Measurements from ENCODE around the gene IER2.

DNA sequence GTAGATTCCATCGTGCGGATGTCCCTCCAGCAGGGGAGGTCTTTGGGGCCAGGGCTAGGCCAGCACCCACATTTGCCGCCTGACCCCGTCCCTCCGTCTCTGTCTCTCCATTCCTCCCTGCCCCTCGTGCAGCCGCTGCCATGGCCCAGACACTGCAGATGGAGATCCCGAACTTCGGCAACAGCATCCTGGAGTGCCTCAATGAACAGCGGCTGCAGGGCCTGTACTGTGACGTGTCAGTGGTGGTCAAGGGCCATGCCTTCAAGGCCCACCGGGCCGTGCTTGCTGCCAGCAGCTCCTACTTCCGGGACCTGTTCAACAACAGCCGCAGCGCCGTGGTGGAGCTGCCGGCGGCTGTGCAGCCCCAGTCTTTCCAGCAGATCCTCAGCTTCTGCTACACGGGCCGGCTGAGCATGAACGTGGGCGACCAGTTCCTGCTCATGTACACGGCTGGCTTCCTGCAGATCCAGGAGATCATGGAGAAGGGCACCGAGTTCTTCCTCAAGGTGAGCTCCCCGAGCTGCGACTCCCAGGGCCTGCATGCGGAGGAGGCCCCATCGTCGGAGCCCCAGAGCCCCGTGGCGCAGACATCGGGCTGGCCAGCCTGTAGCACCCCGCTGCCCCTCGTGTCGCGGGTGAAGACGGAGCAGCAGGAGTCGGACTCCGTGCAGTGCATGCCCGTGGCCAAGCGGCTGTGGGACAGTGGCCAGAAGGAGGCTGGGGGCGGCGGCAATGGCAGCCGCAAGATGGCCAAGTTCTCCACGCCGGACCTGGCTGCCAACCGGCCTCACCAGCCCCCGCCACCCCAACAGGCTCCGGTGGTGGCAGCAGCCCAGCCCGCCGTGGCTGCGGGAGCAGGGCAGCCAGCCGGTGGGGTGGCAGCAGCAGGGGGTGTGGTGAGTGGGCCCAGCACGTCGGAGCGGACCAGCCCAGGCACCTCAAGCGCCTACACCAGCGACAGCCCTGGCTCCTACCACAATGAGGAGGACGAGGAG lies 14.8 kb upstream of the IER2 start:
- TF ChIP-seq, protein P1, sequence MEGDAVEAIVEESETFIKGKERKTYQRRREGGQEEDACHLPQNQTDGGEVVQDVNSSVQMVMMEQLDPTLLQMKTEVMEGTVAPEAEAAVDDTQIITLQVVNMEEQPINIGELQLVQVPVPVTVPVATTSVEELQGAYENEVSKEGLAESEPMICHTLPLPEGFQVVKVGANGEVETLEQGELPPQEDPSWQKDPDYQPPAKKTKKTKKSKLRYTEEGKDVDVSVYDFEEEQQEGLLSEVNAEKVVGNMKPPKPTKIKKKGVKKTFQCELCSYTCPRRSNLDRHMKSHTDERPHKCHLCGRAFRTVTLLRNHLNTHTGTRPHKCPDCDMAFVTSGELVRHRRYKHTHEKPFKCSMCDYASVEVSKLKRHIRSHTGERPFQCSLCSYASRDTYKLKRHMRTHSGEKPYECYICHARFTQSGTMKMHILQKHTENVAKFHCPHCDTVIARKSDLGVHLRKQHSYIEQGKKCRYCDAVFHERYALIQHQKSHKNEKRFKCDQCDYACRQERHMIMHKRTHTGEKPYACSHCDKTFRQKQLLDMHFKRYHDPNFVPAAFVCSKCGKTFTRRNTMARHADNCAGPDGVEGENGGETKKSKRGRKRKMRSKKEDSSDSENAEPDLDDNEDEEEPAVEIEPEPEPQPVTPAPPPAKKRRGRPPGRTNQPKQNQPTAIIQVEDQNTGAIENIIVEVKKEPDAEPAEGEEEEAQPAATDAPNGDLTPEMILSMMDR (conservative IDR thresholded peaks at IDR 0.05): no peak
- no peak for TF ChIP-seq ZFX (IDR thresholded peaks at IDR 0.05)

All from C4-2B (cell line).